Neuronal stem cell (in vitro differentiated cells): Measurements from ENCODE around the gene PCNA.
"Not testable (repeated sequence)": the region's sequence is repeated elsewhere in the genome, so short reads cannot be mapped to it uniquely, and the experiment has no call there.

Source experiments
- DNase-seq: peaks from one replicate; pipeline ENCODE4 v3.0.0-alpha.2; 2013; ENCODE audit warnings: low spot score
- H2AFZ ChIP-seq: one replicate; pipeline ENCODE4 v1.6.1; 2013; ENCODE audit warnings: mild to moderate bottlenecking, low read length, inconsistent platforms
- H2AK5ac ChIP-seq: 2 replicates; pipeline ENCODE4 v1.6.1; 2013; ENCODE audit warnings: low read depth, mild to moderate bottlenecking, inconsistent platforms, low read length, moderate library complexity, mixed read lengths
- H2BK120ac ChIP-seq: 2 replicates; pipeline ENCODE4 v1.6.1; 2013; ENCODE audit warnings: low read depth, mild to moderate bottlenecking, inconsistent platforms, low read length, moderate library complexity, mixed read lengths
- H2BK12ac ChIP-seq: one replicate; pipeline ENCODE4 v1.6.1; 2013; ENCODE audit warnings: low read length, inconsistent platforms
- H2BK15ac ChIP-seq: 2 replicates; pipeline ENCODE4 v1.6.1; 2013; ENCODE audit warnings: mild to moderate bottlenecking, low read length, inconsistent platforms, mixed read lengths
- H2BK5ac ChIP-seq: one replicate; pipeline ENCODE4 v1.6.1; 2013; ENCODE audit warnings: inconsistent platforms, mild to moderate bottlenecking, low read length, moderate library complexity
- H3K14ac ChIP-seq: one replicate; pipeline ENCODE4 v1.6.1; 2013; ENCODE audit warnings: low read length, inconsistent platforms
- H3K18ac ChIP-seq: 2 replicates; pipeline ENCODE4 v1.6.1; 2013; ENCODE audit warnings: low read length, inconsistent platforms
- H3K23ac ChIP-seq: 2 replicates; pipeline ENCODE4 v1.6.1; 2013; ENCODE audit warnings: low read depth, mild to moderate bottlenecking, mixed read lengths, low read length, inconsistent platforms; ENCODE audit not compliant: poor library complexity
- H3K27ac ChIP-seq: replicated peaks from 3 replicates; pipeline ENCODE4 v1.5.1; 2013; ENCODE audit warnings: low read length, inconsistent platforms
- H3K27me3 ChIP-seq, 3 experiments: 2 replicates each; pipeline ENCODE4 v1.6.1; 2013; ENCODE audit warnings: low read length in 3 of 3, mild to moderate bottlenecking in 2 of 3, inconsistent platforms in 1 of 3, low read depth in 1 of 3, mixed read lengths in 1 of 3, moderate library complexity in 1 of 3; ENCODE audit not compliant: control insufficient read depth in 3 of 3, insufficient read depth in 3 of 3
- H3K36me3 ChIP-seq, 2 donors: replicated peaks in 1 of 2; 2 replicates each; pipeline ENCODE4 v1.6.1; 2013; ENCODE audit warnings: low read length in 2 of 2; ENCODE audit not compliant: control insufficient read depth in 2 of 2, insufficient read depth in 2 of 2
- H3K4ac ChIP-seq: 2 replicates; pipeline ENCODE4 v1.6.1; 2013; ENCODE audit warnings: inconsistent platforms, mild to moderate bottlenecking, low read length, moderate library complexity
- H3K4me1 ChIP-seq, 2 donors: 1 replicate in 1 of 2; 2 replicates in 1 of 2; pipeline ENCODE4 v1.6.1; 2013; ENCODE audit warnings: low read length in 2 of 2, low read depth in 1 of 2; ENCODE audit not compliant: control insufficient read depth in 2 of 2, insufficient read depth in 1 of 2
- H3K4me2 ChIP-seq: one replicate; pipeline ENCODE4 v1.6.1; 2013; ENCODE audit warnings: mild to moderate bottlenecking, low read length, inconsistent platforms; ENCODE audit not compliant: insufficient read depth, poor library complexity, severe bottlenecking
- H3K4me3 ChIP-seq, 2 donors: 2 replicates each; pipeline ENCODE4 v1.5.1; 2013; ENCODE audit warnings: low read length in 2 of 2, mild to moderate bottlenecking in 2 of 2, inconsistent platforms in 1 of 2, moderate library complexity in 1 of 2
- H3K79me1 ChIP-seq: one replicate; pipeline ENCODE4 v1.6.1; 2013; ENCODE audit warnings: low read depth, mild to moderate bottlenecking, inconsistent platforms, low read length, moderate library complexity
- H3K9ac ChIP-seq: one replicate; pipeline ENCODE4 v1.6.1; 2013; ENCODE audit warnings: mild to moderate bottlenecking, low read depth, low read length, inconsistent platforms; ENCODE audit not compliant: poor library complexity
- H3K9me3 ChIP-seq, 2 donors: replicated peaks in 1 of 2; 2 replicates each; pipeline versions ENCODE3 to v1.6.1; 2013; ENCODE audit warnings: low read length in 2 of 2, mild to moderate bottlenecking in 2 of 2, inconsistent platforms in 1 of 2, low read depth in 1 of 2, mixed read lengths in 1 of 2, moderate library complexity in 1 of 2; ENCODE audit not compliant: control insufficient read depth in 2 of 2, insufficient read depth in 1 of 2
- H4K8ac ChIP-seq: one replicate; pipeline ENCODE4 v1.6.1; 2013; ENCODE audit warnings: low read depth, mild to moderate bottlenecking, inconsistent platforms, low read length, moderate library complexity
- H4K91ac ChIP-seq: one replicate; pipeline ENCODE4 v1.6.1; 2013; ENCODE audit warnings: low read length, low read depth, mild to moderate bottlenecking, inconsistent platforms; ENCODE audit not compliant: poor library complexity
- WGBS, 2 donors: extraction: QIAGEN DNeasy Blood & Tissue Kit; methylation state at CpG; one replicate each; pipeline ENCODE4 v1.1.7; 2013; ENCODE audit warnings: missing lambda C conversion rate in 2 of 2, mixed read lengths in 1 of 2; ENCODE audit not compliant: insufficient read length in 2 of 2, insufficient replicate concordance in 1 of 2; ENCODE audit errors: extremely low coverage in 2 of 2; 5-methylcytosine and 5-hydroxymethylcytosine counted together

The PCNA gene

GRCh38 chr20:5099009-5099408 lies 20.7 kb downstream of the PCNA start:
- peaks cover 15 to 93% of the 10 kb centered on the region in 2 donors for H3K36me3 ChIP-seq
- not testable (repeated sequence) for H3K23ac ChIP-seq, H2AFZ ChIP-seq, H2BK12ac ChIP-seq, H2AK5ac ChIP-seq, H3K4me1 ChIP-seq, H3K27me3 ChIP-seq, H4K8ac ChIP-seq, H2BK120ac ChIP-seq, H3K4me3 ChIP-seq, H3K9ac ChIP-seq, H3K18ac ChIP-seq, H3K4ac ChIP-seq, H3K27ac ChIP-seq, H3K4me2 ChIP-seq, H3K79me1 ChIP-seq, H2BK15ac ChIP-seq, H3K9me3 ChIP-seq, H3K14ac ChIP-seq, DNase-seq, H2BK5ac ChIP-seq, H4K91ac ChIP-seq
- no CpG with 5 or more reads among the region's 1 CpG for WGBS, 2 donors

GRCh38 chr20:5096463-5096862 lies 23.3 kb downstream of the PCNA start:
- no peak overlapping the region for H3K23ac ChIP-seq
- H3K18ac ChIP-seq, result no peak overlapping the region
- peaks cover 0 to 1% (median 0%) of the 10 kb centered on the region in 3 experiments for H3K27me3 ChIP-seq
- H4K91ac ChIP-seq, result no peak overlapping the region
- no peak overlapping the region for H2AFZ ChIP-seq
- H4K8ac ChIP-seq, result no peak overlapping the region
- H3K9me3 ChIP-seq, result no peaks in the 10 kb centered on the region
- no CpG with 5 or more reads among the region's 2 CpGs for WGBS, 2 donors
- H2BK120ac ChIP-seq, result no peak overlapping the region
- H3K9ac ChIP-seq, result no peak overlapping the region
- no peak overlapping the region for H2BK5ac ChIP-seq
- peaks cover 10 to 89% of the 10 kb centered on the region in 2 donors for H3K36me3 ChIP-seq
- no peaks in the 10 kb centered on the region for H3K4me1 ChIP-seq
- H2BK15ac ChIP-seq, result no peak overlapping the region
- no peak overlapping the region for H3K4ac ChIP-seq
- no peak overlapping the region for H3K4me3 ChIP-seq
- DNase-seq, result no peak
- H2BK12ac ChIP-seq, result no peak overlapping the region
- no peak overlapping the region for H3K27ac ChIP-seq
- H2AK5ac ChIP-seq, result no peak overlapping the region
- no peak overlapping the region for H3K14ac ChIP-seq
- H3K79me1 ChIP-seq, result no peaks in the 10 kb centered on the region
- H3K4me2 ChIP-seq, result no peak overlapping the region

GRCh38 chr20:5095931-5096330 lies 23.8 kb downstream of the PCNA start:
- no peaks in the 10 kb centered on the region for H3K9me3 ChIP-seq
- H3K4me1 ChIP-seq, result no peaks in the 10 kb centered on the region
- H2BK15ac ChIP-seq, result no peak overlapping the region
- no peak overlapping the region for H4K8ac ChIP-seq
- no peak for DNase-seq
- no peak overlapping the region for H3K23ac ChIP-seq
- H3K4ac ChIP-seq, result no peak overlapping the region
- no peak overlapping the region for H2BK120ac ChIP-seq
- WGBS, 2 donors, result no CpG with 5 or more reads among the region's 3 CpGs
- H3K27ac ChIP-seq, result no peak overlapping the region
- no peak overlapping the region for H3K9ac ChIP-seq
- H2BK12ac ChIP-seq, result no peak overlapping the region
- H3K4me2 ChIP-seq, result no peak overlapping the region
- H2BK5ac ChIP-seq, result no peak overlapping the region
- peaks cover 10 to 85% of the 10 kb centered on the region in 2 donors for H3K36me3 ChIP-seq
- H3K14ac ChIP-seq, result no peak overlapping the region
- no peak overlapping the region for H4K91ac ChIP-seq
- peaks cover 0 to 1% (median 0%) of the 10 kb centered on the region in 3 experiments for H3K27me3 ChIP-seq
- no peak overlapping the region for H2AK5ac ChIP-seq
- H3K4me3 ChIP-seq, result no peak overlapping the region
- H3K79me1 ChIP-seq, result no peaks in the 10 kb centered on the region
- no peak overlapping the region for H3K18ac ChIP-seq
- H2AFZ ChIP-seq, result no peak overlapping the region

GRCh38 chr20:5095454-5095853 lies 24.3 kb downstream of the PCNA start:
- Histone ChIP-seq H3K27me3 (peaks cover 0 to 1% (median 0%) of the 10 kb centered on the region in 3 experiments), H3K27ac (no peak overlapping the region), H3K4me3 (no peak overlapping the region), H3K4me2 (no peak overlapping the region), H3K18ac (no peak overlapping the region), H4K91ac (no peak overlapping the region), H3K36me3 (peaks cover 10 to 81% of the 10 kb centered on the region in 2 donors), H2BK12ac (no peak overlapping the region), H2AFZ (no peak overlapping the region), H4K8ac (no peak overlapping the region), H3K9me3 (no peaks in the 10 kb centered on the region), H3K23ac (no peak overlapping the region), H3K4me1 (peaks cover 0 to 2% of the 10 kb centered on the region in 2 donors), H2BK15ac (no peak overlapping the region), H3K4ac (no peak overlapping the region), H3K9ac (no peak overlapping the region), H2BK5ac (no peak overlapping the region), H3K79me1 (no peaks in the 10 kb centered on the region), H2BK120ac (no peak overlapping the region), H3K14ac (no peak overlapping the region), H2AK5ac (no peak overlapping the region)
- DNase-seq, result no peak
- no CpG with 5 or more reads among the region's 3 CpGs for WGBS, 2 donors
